K562 (cell line): ENCODE results near the gene CALM3. TPM values are rescaled to one million over a fixed set of nuclear protein-coding genes. Genes with fewer than 3 reads are reported as not detected.

ENCODE experiments used
- CBX2 ChIP-seq: fragments of 200-600 bp; sonication (generic); IDR thresholded peaks from one replicate; pipeline ENCODE4 v1.6.1; 2012; ENCODE audit warnings: mild to moderate bottlenecking, low read length, inconsistent platforms; ENCODE audit not compliant: insufficient read depth, poor library complexity, severe bottlenecking
- HDAC8 ChIP-seq: fragments of 450-650 bp; IDR thresholded peaks from 2 replicates; pipeline ENCODE4 v1.6.1; 2016; ENCODE audit warnings: mild to moderate bottlenecking, missing genetic modification characterization, moderate library complexity, missing compliant biosample characterization
- HEY1 ChIP-seq: fragments of 250-450 bp; sonication (Bioruptor Pico); IDR thresholded peaks from 2 replicates; pipeline ENCODE4 v1.5.0; 2020; ENCODE audit warnings: mild to moderate bottlenecking, moderate library complexity, borderline replicate concordance
- HMG20B ChIP-seq: fragments of 250-450 bp; sonication (Bioruptor Pico); IDR thresholded peaks from 2 replicates; pipeline ENCODE4 v1.5.0; 2021; ENCODE audit warnings: mild to moderate bottlenecking
- MXI1 ChIP-seq: IDR thresholded peaks from 2 replicates; pipeline ENCODE4 v1.6.1; 2011; ENCODE audit warnings: low read depth, mild to moderate bottlenecking, improper control_type of control experiment, low read length
- PHF8 ChIP-seq: fragments of 200-600 bp; sonication (generic); IDR thresholded peaks from 2 replicates; pipeline ENCODE4 v1.6.1; 2012; ENCODE audit warnings: mixed run types, mild to moderate bottlenecking, inconsistent platforms, low read length, moderate library complexity, borderline replicate concordance
- RHOXF2B ChIP-seq: fragments of 250-450 bp; sonication (Bioruptor Pico); conservative IDR thresholded peaks from 2 replicates; pipeline ENCODE4 v1.5.1; 2021
- SIX5 ChIP-seq, 2 experiments: IDR thresholded peaks; 2 replicates each; pipeline ENCODE4 v1.6.1; 2011; ENCODE audit warnings: low read length in 2 of 2, borderline replicate concordance in 1 of 2, low read depth in 1 of 2, mild to moderate bottlenecking in 1 of 2, moderate library complexity in 1 of 2; ENCODE audit not compliant: insufficient read depth in 1 of 2
- SMC3 ChIP-seq: conservative IDR thresholded peaks from 2 replicates; pipeline ENCODE4 v1.6.1; 2011; ENCODE audit warnings: low read depth, low read length, improper control_type of control experiment; ENCODE audit not compliant: insufficient read depth
- STAG1 ChIP-seq: sonication (generic); formaldehyde crosslinking; IDR thresholded peaks from 2 replicates; pipeline ENCODE4 v1.5.0; 2020; ENCODE audit warnings: missing genetic modification reagents, borderline replicate concordance
- STAT5B ChIP-seq: fragments of 250-450 bp; sonication (Bioruptor Pico); IDR thresholded peaks from 2 replicates; pipeline ENCODE4 v1.8.0; 2021; ENCODE audit warnings: mild to moderate bottlenecking, inconsistent platforms
- TAF15 ChIP-seq: fragments of 200-400 bp; formaldehyde crosslinking; IDR thresholded peaks from 2 replicates; pipeline ENCODE4 v1.6.1; 2017; ENCODE audit warnings: mild to moderate bottlenecking, low read depth, low read length, moderate library complexity
- THRAP3 ChIP-seq: fragments of 450-650 bp; IDR thresholded peaks from 2 replicates; pipeline ENCODE4 v1.6.1; 2016; ENCODE audit warnings: mild to moderate bottlenecking, inconsistent platforms, borderline replicate concordance
- XRCC3 ChIP-seq: fragments of 450-650 bp; IDR thresholded peaks from 2 replicates; pipeline ENCODE4 v1.6.1; 2017; ENCODE audit warnings: mild to moderate bottlenecking, moderate library complexity
- YY1 ChIP-seq, 3 experiments: IDR thresholded peaks; 2 replicates each; pipeline ENCODE4 v1.6.1; 2011; ENCODE audit warnings: low read length in 2 of 3, mild to moderate bottlenecking in 2 of 3, moderate library complexity in 2 of 3, borderline replicate concordance in 1 of 3, control low read depth in 1 of 3, low read depth in 1 of 3; ENCODE audit not compliant: insufficient read depth in 3 of 3, insufficient replicate concordance in 2 of 3, control insufficient read depth in 1 of 3, insufficient read length in 1 of 3; ENCODE audit errors: extremely low read depth in 1 of 3
- ZBTB7A ChIP-seq: IDR thresholded peaks from 2 replicates; pipeline ENCODE4 v1.6.1; 2011; ENCODE audit warnings: low read depth, mild to moderate bottlenecking, low read length, moderate library complexity, borderline replicate concordance; ENCODE audit not compliant: control insufficient read depth
- ZNF239 ChIP-seq: fragments of 250-450 bp; sonication (Bioruptor Pico); IDR thresholded peaks from 2 replicates; pipeline ENCODE4 v1.4.0; 2020; ENCODE audit warnings: mild to moderate bottlenecking
- ZNF696 ChIP-seq: fragments of 250-450 bp; sonication (Bioruptor Pico); conservative IDR thresholded peaks from 2 replicates; pipeline ENCODE4 v1.4.0; 2020; ENCODE audit warnings: mild to moderate bottlenecking, moderate library complexity
- ZNF785 ChIP-seq: fragments of 250-450 bp; sonication (Bioruptor Pico); IDR thresholded peaks from 2 replicates; pipeline ENCODE4 v1.4.0; 2020; ENCODE audit warnings: mild to moderate bottlenecking
- polyA plus RNA-seq, 8 experiments: library from polyadenylated mRNA; depleted of rRNA in 4 of 8; stranded (reverse) in 5 of 8; unstranded in 3 of 8; fragments of >200 nt; fragmentation: Nextera tagmentation in 2 of 8; fragmentation: Illumina TruSeq in 1 of 8; extraction: Ambion mirVana in 2 of 8; extraction: Trizol in 1 of 8; gene quantifications; 2 replicates each; pipeline versions ENCODE4 v1.2.1 to v1.2.3, GENCODE V29; 2011 to 2014; ENCODE audit warnings: inconsistent platforms in 1 of 8, missing spikeins in 1 of 8
- total RNA-seq, 7 experiments: library from RNA; depleted of rRNA in 6 of 7; stranded (reverse); fragments of >200 nt in 6 of 7; fragmentation: Illumina TruSeq in 2 of 7; extraction: Trizol in 2 of 7; gene quantifications; 2 replicates each; pipeline versions ENCODE4 v1.2.1 to v1.2.3, GENCODE V29; 2011 to 2021; ENCODE audit warnings: low replicate concordance in 1 of 7
- TF ChIP-seq, protein P1 (sequence below): fragments of 250-450 bp; sonication (Bioruptor Pico); IDR thresholded peaks from 2 replicates; pipeline ENCODE4 v1.8.0; 2021; ENCODE audit warnings: borderline replicate concordance, mild to moderate bottlenecking, moderate library complexity; ENCODE audit not compliant: poor library complexity, severe bottlenecking
- TF ChIP-seq, protein P2 (sequence below): fragments of 250-450 bp; sonication (Bioruptor Pico); IDR thresholded peaks from 2 replicates; pipeline ENCODE4 v1.5.0; 2021; ENCODE audit warnings: mild to moderate bottlenecking, borderline replicate concordance
- TF ChIP-seq, protein P3 (sequence below), 2 experiments: fragments of 450-650 bp in 1 of 2; sonication (generic) in 1 of 2; formaldehyde crosslinking in 1 of 2; IDR thresholded peaks in 1 of 2; conservative IDR thresholded peaks in 1 of 2; 2 replicates each; pipeline versions ENCODE4 v1.6.1 to v1.8.1; 2016 to 2023; ENCODE audit warnings: mild to moderate bottlenecking in 2 of 2, moderate library complexity in 2 of 2, inconsistent platforms in 1 of 2, missing genetic modification reagents in 1 of 2

CALM3 gene
- total and polyA plus RNA-seq, 9 of the 15 experiments (the other 6 are each of a cell fraction or from before 2014, with no cell fraction given) = 34.6 to 350 (median 156) TPM

DNA sequence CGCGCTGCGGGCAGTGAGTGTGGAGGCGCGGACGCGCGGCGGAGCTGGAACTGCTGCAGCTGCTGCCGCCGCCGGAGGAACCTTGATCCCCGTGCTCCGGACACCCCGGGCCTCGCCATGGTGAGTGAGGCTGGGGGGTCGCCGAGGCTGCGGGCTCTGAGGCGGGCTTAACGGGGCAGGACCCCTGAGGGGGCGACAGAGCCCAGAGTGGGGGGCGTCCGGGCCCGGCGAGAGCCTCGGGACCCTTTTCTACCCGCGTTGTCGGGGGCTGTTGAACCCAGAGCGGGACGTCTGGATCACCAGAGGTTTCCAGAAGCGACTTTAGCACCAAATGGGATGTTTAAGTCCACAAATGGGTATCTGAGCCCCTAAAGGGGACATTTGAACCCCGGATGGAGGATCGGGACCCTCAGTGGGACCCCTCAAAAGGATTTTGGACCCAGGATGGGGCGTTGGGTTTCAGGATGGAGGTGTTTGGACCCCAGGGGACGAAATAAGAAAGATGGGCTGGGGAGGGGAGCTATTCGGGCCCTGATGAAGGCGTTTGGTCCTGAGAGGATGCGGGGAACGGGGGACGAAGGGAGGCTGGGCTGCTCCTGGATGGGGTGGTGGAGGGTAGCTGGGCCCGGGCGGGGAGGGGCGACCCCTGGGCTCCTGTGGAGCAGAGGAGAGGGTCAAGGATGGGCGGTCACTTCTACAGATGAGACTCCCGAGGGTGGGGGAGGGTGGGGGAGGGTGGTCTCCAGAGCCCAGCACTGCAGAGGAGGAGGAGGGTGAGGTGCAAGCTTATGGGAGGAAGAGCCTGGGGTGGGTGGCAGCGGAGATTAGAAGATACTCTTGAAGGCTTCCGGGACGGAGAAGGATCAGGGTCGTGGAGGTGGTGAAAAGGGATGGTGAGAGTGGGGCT is at the start of gene CALM3 (continued):
- TF ChIP-seq, protein P1, sequence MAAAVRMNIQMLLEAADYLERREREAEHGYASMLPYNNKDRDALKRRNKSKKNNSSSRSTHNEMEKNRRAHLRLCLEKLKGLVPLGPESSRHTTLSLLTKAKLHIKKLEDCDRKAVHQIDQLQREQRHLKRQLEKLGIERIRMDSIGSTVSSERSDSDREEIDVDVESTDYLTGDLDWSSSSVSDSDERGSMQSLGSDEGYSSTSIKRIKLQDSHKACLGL = no peak
- TF ChIP-seq YY1 (IDR thresholded peaks at IDR 0.05; ENCODE audit: borderline replicate concordance in 1 of 3, control insufficient read depth in 1 of 3, extremely low read depth in 1 of 3, insufficient read depth in 3 of 3, insufficient read length in 1 of 3, insufficient replicate concordance in 2 of 3, low read depth in 1 of 3, low read length in 2 of 3) (peak in 1 of 3 experiments; percentile 43), STAG1 (CRISPR knock-in tag) (0 out of 2 replicates have a peak, but pooled peaks have one; percentile 34), CBX2 (no peak), ZBTB7A (peak; percentile 52; the same call in 1 of the 2 replicates), THRAP3 (no peak), SMC3 (no peak), ZNF239 (no peak), HEY1 (CRISPR knock-in tag) (no peak), HDAC8 (tag) (no peak), XRCC3 (no peak), RHOXF2B (CRISPR knock-in tag) (no peak), HMG20B (no peak), ZNF696 (CRISPR knock-in tag) (no peak), PHF8 (peak; percentile 88; the same call in 1 of the 2 replicates), MXI1 (no peak), TAF15 (no peak), ZNF785 (CRISPR knock-in tag) (no peak), STAT5B (CRISPR knock-in tag) (no peak), SIX5 (IDR thresholded peaks at IDR 0.05; ENCODE audit: borderline replicate concordance in 1 of 2, insufficient read depth in 1 of 2, low read depth in 1 of 2, low read length in 2 of 2) (no peak)
- TF ChIP-seq, protein P2, sequence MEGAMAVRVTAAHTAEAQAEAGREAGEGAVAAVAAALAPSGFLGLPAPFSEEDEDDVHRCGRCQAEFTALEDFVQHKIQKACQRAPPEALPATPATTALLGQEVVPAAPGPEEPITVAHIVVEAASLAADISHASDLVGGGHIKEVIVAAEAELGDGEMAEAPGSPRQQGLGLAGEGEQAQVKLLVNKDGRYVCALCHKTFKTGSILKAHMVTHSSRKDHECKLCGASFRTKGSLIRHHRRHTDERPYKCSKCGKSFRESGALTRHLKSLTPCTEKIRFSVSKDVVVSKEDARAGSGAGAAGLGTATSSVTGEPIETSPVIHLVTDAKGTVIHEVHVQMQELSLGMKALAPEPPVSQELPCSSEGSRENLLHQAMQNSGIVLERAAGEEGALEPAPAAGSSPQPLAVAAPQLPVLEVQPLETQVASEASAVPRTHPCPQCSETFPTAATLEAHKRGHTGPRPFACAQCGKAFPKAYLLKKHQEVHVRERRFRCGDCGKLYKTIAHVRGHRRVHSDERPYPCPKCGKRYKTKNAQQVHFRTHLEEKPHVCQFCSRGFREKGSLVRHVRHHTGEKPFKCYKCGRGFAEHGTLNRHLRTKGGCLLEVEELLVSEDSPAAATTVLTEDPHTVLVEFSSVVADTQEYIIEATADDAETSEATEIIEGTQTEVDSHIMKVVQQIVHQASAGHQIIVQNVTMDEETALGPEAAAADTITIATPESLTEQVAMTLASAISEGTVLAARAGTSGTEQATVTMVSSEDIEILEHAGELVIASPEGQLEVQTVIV = no peak
- TF ChIP-seq, protein P3, sequence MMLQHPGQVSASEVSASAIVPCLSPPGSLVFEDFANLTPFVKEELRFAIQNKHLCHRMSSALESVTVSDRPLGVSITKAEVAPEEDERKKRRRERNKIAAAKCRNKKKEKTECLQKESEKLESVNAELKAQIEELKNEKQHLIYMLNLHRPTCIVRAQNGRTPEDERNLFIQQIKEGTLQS (IDR thresholded peaks at IDR 0.05) = no peak
- TF ChIP-seq, protein P3 (CRISPR knock-in tag; conservative IDR thresholded peaks at IDR 0.05) = no peak
